ENCODE results near the gene BRD1.

DNA sequence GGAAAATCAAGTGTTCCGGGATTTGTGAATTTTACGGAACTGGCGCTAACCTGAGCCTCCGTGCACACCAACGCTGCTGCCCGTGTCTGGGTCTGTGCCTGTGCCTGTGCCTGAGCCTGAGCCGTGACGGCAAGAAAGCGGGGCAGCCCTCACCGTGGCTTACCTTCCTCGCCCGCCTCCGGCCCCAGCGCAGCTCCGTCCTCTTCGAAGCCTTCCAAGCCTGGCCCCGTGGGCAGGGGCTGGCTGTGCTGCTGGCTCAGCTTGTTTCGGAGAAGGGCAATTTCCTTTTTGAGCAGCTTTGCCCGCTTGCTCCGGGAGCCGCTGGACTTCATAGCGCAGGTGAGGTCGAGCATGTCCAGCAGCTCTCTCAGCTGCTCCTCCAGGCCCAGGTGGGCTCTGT is 33.8 kb downstream of the BRD1 start:
- TF ChIP-seq, protein P1, sequence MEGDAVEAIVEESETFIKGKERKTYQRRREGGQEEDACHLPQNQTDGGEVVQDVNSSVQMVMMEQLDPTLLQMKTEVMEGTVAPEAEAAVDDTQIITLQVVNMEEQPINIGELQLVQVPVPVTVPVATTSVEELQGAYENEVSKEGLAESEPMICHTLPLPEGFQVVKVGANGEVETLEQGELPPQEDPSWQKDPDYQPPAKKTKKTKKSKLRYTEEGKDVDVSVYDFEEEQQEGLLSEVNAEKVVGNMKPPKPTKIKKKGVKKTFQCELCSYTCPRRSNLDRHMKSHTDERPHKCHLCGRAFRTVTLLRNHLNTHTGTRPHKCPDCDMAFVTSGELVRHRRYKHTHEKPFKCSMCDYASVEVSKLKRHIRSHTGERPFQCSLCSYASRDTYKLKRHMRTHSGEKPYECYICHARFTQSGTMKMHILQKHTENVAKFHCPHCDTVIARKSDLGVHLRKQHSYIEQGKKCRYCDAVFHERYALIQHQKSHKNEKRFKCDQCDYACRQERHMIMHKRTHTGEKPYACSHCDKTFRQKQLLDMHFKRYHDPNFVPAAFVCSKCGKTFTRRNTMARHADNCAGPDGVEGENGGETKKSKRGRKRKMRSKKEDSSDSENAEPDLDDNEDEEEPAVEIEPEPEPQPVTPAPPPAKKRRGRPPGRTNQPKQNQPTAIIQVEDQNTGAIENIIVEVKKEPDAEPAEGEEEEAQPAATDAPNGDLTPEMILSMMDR (IDR thresholded peaks at IDR 0.05; ENCODE audit: poor library complexity) = no peak
- no peak for TF ChIP-seq EZH2 (IDR thresholded peaks at IDR 0.05; ENCODE audit: borderline replicate concordance)
